ENCODE results near the gene SLC13A2. TPM values are rescaled to one million over a fixed set of nuclear protein-coding genes. Genes with fewer than 3 reads are reported as not detected.

The SLC13A2 gene
- total and polyA plus RNA-seq, 9 of the 15 experiments (the other 6 are each of a cell fraction or from before 2014, with no cell fraction given), result 0.13 TPM; not detected in 8

DNA sequence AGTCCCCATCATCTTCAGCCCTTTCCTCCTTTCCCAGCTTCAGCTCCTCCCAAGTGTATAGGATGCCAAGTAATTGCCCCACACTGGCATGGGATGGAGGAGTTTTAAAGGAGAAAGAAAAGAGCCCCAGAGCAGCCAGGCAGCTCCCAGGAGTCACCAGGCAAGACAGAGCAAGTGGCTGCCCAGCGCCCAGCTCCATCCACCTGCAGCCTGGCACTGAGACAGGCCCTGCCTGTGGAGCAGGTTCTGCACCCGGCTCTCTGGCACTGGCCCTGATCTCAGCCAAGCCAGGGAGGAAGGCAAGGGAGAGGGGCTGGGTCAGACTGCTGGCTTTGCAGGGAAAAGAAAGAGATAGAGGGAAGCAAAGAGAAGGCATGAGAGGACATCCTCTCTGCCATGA is 54.4 kb downstream of the SLC13A2 start:
- ChIA-PET CTCF (ENCODE audit: low intra/inter-chr PET ratio) (no interaction called here), POLR2A (interaction anchor here (1.2 to 1.3 kb wide), 2 partner anchors 8 to 18 kb away, joined by 3 to 5 read pairs; no protein-coding TSS in a partner anchor)
- in situ Hi-C loops (cut with MboI) (no loop called here), intact Hi-C loops (cut with micrococcal nuclease) (no loop called here)
- Histone ChIP-seq H3K4me3 (no peak overlapping the region), H3K36me3 (ENCODE audit: control insufficient read depth, insufficient read depth, low read length) (no peaks in the 10 kb centered on the region), H3K27ac (ENCODE audit: extremely low read depth, low read depth, low read length) (no peak overlapping the region; the same call in 2 of the 3 replicates), H3K4me1 (replicated peaks in 1 of 2; ENCODE audit: control insufficient read depth in 2 of 2, insufficient read depth in 2 of 2, low read length in 2 of 2) (peaks cover 29 to 50% of the 10 kb centered on the region in 2 experiments; a peak in 4 of 5 replicates), H3K4me2 (ENCODE audit: insufficient read depth, low read length) (peak overlapping the region; percentile 27), H2AFZ (ENCODE audit: low read depth, low read length) (no peak overlapping the region), H3K79me2 (ENCODE audit: control insufficient read depth, insufficient read depth, low read length) (no peaks in the 10 kb centered on the region), H3K9me1 (ENCODE audit: control insufficient read depth, insufficient read depth, low read length) (no peaks in the 10 kb centered on the region), H3K9ac (ENCODE audit: insufficient read depth in 1 of 2, low read depth in 2 of 2, low read length in 2 of 2) (no peak overlapping the region), H3K9me3 (replicated peaks; ENCODE audit: control insufficient read depth, insufficient read depth, low read depth, low read length) (peaks cover 8% of the 10 kb centered on the region), H3K27me3 (ENCODE audit: control insufficient read depth in 2 of 2, insufficient read depth in 2 of 2, low read length in 2 of 2) (peaks cover 5 to 10% of the 10 kb centered on the region in 2 experiments; a peak in 2 of 5 replicates), H4K20me1 (replicated peaks; ENCODE audit: control insufficient read depth, insufficient read depth, low read length) (no peaks in the 10 kb centered on the region)
- FAIRE-seq (no peak), DNase-seq (ENCODE audit: extremely low read depth in 1 of 4, low spot score in 3 of 4) (no peak), ATAC-seq (no peak)
- 0% methylated on average over 2 of the region's 2 CpGs for WGBS (ENCODE audit: insufficient coverage, low coverage, missing lambda C conversion rate)
- TF ChIP-seq, protein P1, sequence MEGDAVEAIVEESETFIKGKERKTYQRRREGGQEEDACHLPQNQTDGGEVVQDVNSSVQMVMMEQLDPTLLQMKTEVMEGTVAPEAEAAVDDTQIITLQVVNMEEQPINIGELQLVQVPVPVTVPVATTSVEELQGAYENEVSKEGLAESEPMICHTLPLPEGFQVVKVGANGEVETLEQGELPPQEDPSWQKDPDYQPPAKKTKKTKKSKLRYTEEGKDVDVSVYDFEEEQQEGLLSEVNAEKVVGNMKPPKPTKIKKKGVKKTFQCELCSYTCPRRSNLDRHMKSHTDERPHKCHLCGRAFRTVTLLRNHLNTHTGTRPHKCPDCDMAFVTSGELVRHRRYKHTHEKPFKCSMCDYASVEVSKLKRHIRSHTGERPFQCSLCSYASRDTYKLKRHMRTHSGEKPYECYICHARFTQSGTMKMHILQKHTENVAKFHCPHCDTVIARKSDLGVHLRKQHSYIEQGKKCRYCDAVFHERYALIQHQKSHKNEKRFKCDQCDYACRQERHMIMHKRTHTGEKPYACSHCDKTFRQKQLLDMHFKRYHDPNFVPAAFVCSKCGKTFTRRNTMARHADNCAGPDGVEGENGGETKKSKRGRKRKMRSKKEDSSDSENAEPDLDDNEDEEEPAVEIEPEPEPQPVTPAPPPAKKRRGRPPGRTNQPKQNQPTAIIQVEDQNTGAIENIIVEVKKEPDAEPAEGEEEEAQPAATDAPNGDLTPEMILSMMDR (IDR thresholded peaks at IDR 0.05 in 2 of 3, conservative IDR thresholded peaks at IDR 0.05 in 1 of 3; ENCODE audit: insufficient read depth in 2 of 3, low read depth in 1 of 3, low read length in 3 of 3), result 0 out of 6 replicates have a peak, but pooled peaks of 1 of the 3 experiments have one; percentile 1
- TF ChIP-seq, protein P2, sequence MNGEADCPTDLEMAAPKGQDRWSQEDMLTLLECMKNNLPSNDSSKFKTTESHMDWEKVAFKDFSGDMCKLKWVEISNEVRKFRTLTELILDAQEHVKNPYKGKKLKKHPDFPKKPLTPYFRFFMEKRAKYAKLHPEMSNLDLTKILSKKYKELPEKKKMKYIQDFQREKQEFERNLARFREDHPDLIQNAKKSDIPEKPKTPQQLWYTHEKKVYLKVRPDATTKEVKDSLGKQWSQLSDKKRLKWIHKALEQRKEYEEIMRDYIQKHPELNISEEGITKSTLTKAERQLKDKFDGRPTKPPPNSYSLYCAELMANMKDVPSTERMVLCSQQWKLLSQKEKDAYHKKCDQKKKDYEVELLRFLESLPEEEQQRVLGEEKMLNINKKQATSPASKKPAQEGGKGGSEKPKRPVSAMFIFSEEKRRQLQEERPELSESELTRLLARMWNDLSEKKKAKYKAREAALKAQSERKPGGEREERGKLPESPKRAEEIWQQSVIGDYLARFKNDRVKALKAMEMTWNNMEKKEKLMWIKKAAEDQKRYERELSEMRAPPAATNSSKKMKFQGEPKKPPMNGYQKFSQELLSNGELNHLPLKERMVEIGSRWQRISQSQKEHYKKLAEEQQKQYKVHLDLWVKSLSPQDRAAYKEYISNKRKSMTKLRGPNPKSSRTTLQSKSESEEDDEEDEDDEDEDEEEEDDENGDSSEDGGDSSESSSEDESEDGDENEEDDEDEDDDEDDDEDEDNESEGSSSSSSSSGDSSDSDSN (IDR thresholded peaks at IDR 0.05; ENCODE audit: borderline replicate concordance in 1 of 2, low read depth in 2 of 2, low read length in 2 of 2), result no peak
- BruUV-seq (replicated peaks), result no TSS peak
